Heart left ventricle (tissue), 16 donors: Measurements from ENCODE around the gene CKS1B. TPM values are rescaled to one million over a fixed set of nuclear protein-coding genes. Genes with fewer than 3 reads are reported as not detected.

Experiments used
- ATAC-seq, 4 donors: fragments of 200-7000 bp; cut with Tn5 transposase; one replicate each; pipeline ENCODE4 v1.9.1; 2020 to 2022; ENCODE audit warnings: moderate library complexity in 4 of 4, mild to moderate bottlenecking in 3 of 4, moderate number of reproducible peaks in 1 of 4
- DNase-seq, 5 donors: peaks; one replicate each; pipeline ENCODE4 v3.0.0-alpha.2; 2020
- H3K27ac ChIP-seq, 12 donors: fragments of 200-600 bp; sonication (generic) in 4 of 12; one replicate each; pipeline versions ENCODE4 v1.5.0 to v1.8.0; 2016 to 2022; ENCODE audit warnings: mild to moderate bottlenecking in 2 of 12
- H3K27me3 ChIP-seq, 9 donors: fragments of 200-600 bp; sonication (generic) in 2 of 9; one replicate each; pipeline versions ENCODE4 v1.5.1 to v1.8.0; 2016 to 2022; ENCODE audit warnings: mild to moderate bottlenecking in 3 of 9
- H3K36me3 ChIP-seq, 9 donors: fragments of 200-600 bp; sonication (generic) in 2 of 9; one replicate each; pipeline versions ENCODE4 v1.5.0 to v1.8.0; 2018 to 2022; ENCODE audit warnings: mild to moderate bottlenecking in 2 of 9
- H3K4me1 ChIP-seq, 12 donors: fragments of 200-600 bp; sonication (generic) in 4 of 12; one replicate each; pipeline versions ENCODE4 v1.5.0 to v1.8.0; 2016 to 2022; ENCODE audit warnings: mild to moderate bottlenecking in 3 of 12
- H3K4me3 ChIP-seq, 12 donors: fragments of 200-600 bp; sonication (generic) in 4 of 12; one replicate each; pipeline versions ENCODE4 v1.5.0 to v1.8.0; 2017 to 2022; ENCODE audit warnings: mild to moderate bottlenecking in 9 of 12, moderate library complexity in 4 of 12
- H3K9me3 ChIP-seq, 12 donors: fragments of 200-600 bp; sonication (generic) in 4 of 12; one replicate each; pipeline versions ENCODE4 v1.5.0 to v1.8.0; 2016 to 2022; ENCODE audit warnings: mild to moderate bottlenecking in 1 of 12
- CTCF ChIP-seq, 12 donors: fragments of 200-600 bp; sonication (generic) in 4 of 12; IDR thresholded peaks; one replicate each; pipeline versions ENCODE4 v1.5.0 to v1.8.0; 2018 to 2022; ENCODE audit warnings: antibody characterized with exemption in 12 of 12, mild to moderate bottlenecking in 5 of 12
- POLR2A ChIP-seq, 2 donors: fragments of 450-650 bp; IDR thresholded peaks; one replicate each; pipeline ENCODE4 v1.6.1; 2017; ENCODE audit warnings: antibody characterized with exemption in 2 of 2, mild to moderate bottlenecking in 2 of 2, moderate library complexity in 2 of 2
- WGBS, 4 donors: extraction: QIAGEN DNeasy Blood & Tissue Kit in 2 of 4; methylation state at CpG; one replicate each; pipeline versions ENCODE4 v1.1.5 to v1.1.7; 2013 to 2018; 5-methylcytosine and 5-hydroxymethylcytosine counted together
- intact Hi-C, 10 donors: fragments of 100-400 bp; cut with DNase I; formaldehyde crosslinking; loops; one replicate each; pipeline versions ENCODE4 v1.11.1 to v1.14.2; 2022
- polyA plus RNA-seq, 2 donors: library from polyadenylated mRNA; stranded (reverse); fragments of 200-250 nt; gene quantifications; one replicate each; pipeline ENCODE4 v1.2.3, GENCODE V29; 2013
- total RNA-seq, 9 donors: library from RNA; depleted of rRNA in 2 of 9; stranded (reverse); fragments of >200 nt in 2 of 9; fragmentation: NEBNext Ultra II Directional in 3 of 9; extraction: Animal tissue kit (Norgen Biotek cat#: 25700) in 3 of 9; gene quantifications; one replicate each; pipeline versions ENCODE4 v1.1.0 to v1.2.4, GENCODE V29; 2016 to 2023
- donor health status: ischemic (EF 13 %, LVEDD 7.1; RV severe dilation, severe dysfunction).
- donor health status: healthy with polysubstance abuse.
- donor health status: DM: no; HTN: yes; CAD: no.
- donor health status: DM: no; HTN: no; CAD: no.
- donor health status: ischemic (EF 25% LVEDD 6.9; RV normal size, moderate dysfunction).
- donor health status: ischemic (EF 25% LVEDD 5.7; RV mildly dilated, moderate dysfunction).
- donor health status: healthy.
- donor health status: DM: yes; HTN: yes; CAD: no.
- donor health status: ischemic (EF 35%, LVEDD 5.7; RV mildly dilated, moderate dysfunction).
- donor health status: nonischemic (EF 11% LVEDD 7.7; RV severe dilation, severe dysfunction).
- donor health status: DM: yes; HTN: yes; CAD: no.
- donor health status: PGD.
- donor health status: ischemic (EF 29% LVEDD 5.4; RV normal size, mild dysfunction).
- donor health status: nonischemic (EF 23%, LVEDD 6.1; RV moderate dilation, normal function).

The CKS1B gene
- total and polyA plus RNA-seq, 11 donors: 6.8 to 48.9 (median 16.7) TPM

DNA sequence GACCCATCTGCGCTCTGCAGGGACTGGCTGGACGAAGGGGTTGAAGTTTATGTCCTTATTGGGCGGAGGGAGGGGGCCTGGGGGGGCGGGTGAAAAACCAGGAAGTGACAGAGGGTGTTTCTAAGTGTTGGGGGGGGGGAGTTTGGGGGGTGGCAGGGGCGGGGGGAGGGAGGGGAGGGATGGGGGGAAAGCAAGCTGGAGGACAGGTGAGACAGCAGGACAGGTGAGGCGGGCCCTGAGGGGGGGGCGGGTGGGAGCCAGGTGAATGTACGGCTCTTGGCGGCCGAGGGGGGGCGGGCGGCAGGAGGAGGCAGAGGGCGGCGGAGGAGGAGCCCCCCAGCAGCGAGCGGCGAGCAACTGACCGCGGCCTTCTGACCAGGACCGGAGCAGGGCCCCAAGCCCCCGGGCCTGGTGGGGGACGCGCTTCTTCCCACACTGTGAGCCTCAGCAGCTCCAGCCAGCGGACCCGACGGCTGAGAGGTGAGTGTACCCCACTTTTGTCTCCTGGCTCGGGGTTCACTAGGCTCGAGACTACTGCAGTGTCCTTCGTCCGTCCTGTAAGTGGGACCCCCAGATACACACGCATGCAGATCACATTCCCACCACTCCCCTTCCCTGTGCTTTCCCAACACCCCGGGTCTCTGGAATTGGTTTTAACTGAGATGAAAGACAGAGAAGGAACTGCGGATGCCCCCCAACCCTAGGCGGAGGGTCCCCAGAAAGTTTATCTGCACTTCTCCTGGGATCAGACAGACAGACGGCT lies 28.2 kb downstream of the CKS1B start, which contains the start of gene ZBTB7B:
ZBTB7B (plus strand) TSS at position 339 of the 763 bp plus-strand sequence. CDS start 11,859 bp downstream, outside the sequence.
- Histone ChIP-seq H3K27me3 (no peaks in the 10 kb centered on the region), H3K4me3 (peak within 1 kb of the TSS; percentile 70 to 96 (median 84)), H3K27ac (peak within 1 kb of the TSS; percentile 77 to 98 (median 96)), H3K9me3 (no peaks in the 10 kb centered on the region), H3K36me3 (no peaks in the 10 kb centered on the region), H3K4me1 (peaks cover 5 to 66% (median 50%) of the 10 kb centered on the region in 12 donors)
- DNase-seq: peak in 3 of 5 donors; percentile 36 to 77 (median 60)
- peak; percentile 2 to 14 (median 5) for ATAC-seq
- intact Hi-C loops: loop anchor here in 5 of 10 donors (1.0 to 5.0 kb wide), 6 partner anchors 14 to 66 kb away; partner anchors contain the start of genes ADAM15 (in 4 of the 5), CKS1B (in 2 of the 5), PMVK (in 1 of the 5) and PYGO2 (in 1 of the 5)
- 0 to 1% (median 0%) methylated on average over 25 to 35 of the region's 35 CpGs for WGBS, 4 donors
- TF ChIP-seq CTCF (IDR thresholded peaks at IDR 0.05) (no peak), POLR2A (IDR thresholded peaks at IDR 0.05) (no peak)

- intact Hi-C loops: loop anchor here in 5 of 10 donors (2.0 to 5.0 kb wide), 5 partner anchors 14 to 66 kb away; partner anchors contain the start of genes ADAM15 (in 4 of the 5), PMVK (in 1 of the 5) and PYGO2 (in 1 of the 5)
- H3K9me3 ChIP-seq: no peaks in the 10 kb centered on the region
- H3K27ac ChIP-seq: peak overlapping the region; percentile 77 to 98 (median 95)
- no peaks in the 10 kb centered on the region for H3K36me3 ChIP-seq
- ATAC-seq (no peak), DNase-seq (peak in 2 of 5 donors; percentile 46 to 52)
- TF ChIP-seq POLR2A (IDR thresholded peaks at IDR 0.05): no peak
- no peak for TF ChIP-seq CTCF (IDR thresholded peaks at IDR 0.05)
- WGBS, 4 donors: 0 to 1% (median 1%) methylated on average over 26 to 37 of the region's 37 CpGs
- peaks cover 5 to 73% (median 56%) of the 10 kb centered on the region in 12 donors for H3K4me1 ChIP-seq
- no peaks in the 10 kb centered on the region for H3K27me3 ChIP-seq
- H3K4me3 ChIP-seq: peak overlapping the region; percentile 70 to 96 (median 84)
Measured at GRCh38 chr1:155003227-155003765, 28.8 kb downstream of the CKS1B start.

GRCh38 chr1:155003766-155004351 lies 29.4 kb downstream of the CKS1B start:
- ATAC-seq (peak in 2 of 4 donors; percentile 4 to 21), DNase-seq (peak; percentile 80 to 89 (median 85))
- Histone ChIP-seq H3K36me3 (no peaks in the 10 kb centered on the region), H3K27me3 (no peaks in the 10 kb centered on the region), H3K9me3 (no peaks in the 10 kb centered on the region), H3K27ac (peak overlapping the region; percentile 77 to 98 (median 95)), H3K4me1 (peaks cover 5 to 74% (median 60%) of the 10 kb centered on the region in 12 donors), H3K4me3 (peak overlapping the region; percentile 70 to 96 (median 84))
- intact Hi-C loops: loop anchor here in 5 of 10 donors (2.0 to 5.0 kb wide), 5 partner anchors 13 to 67 kb away; partner anchors contain the start of genes ADAM15 (in 4 of the 5), PMVK (in 1 of the 5) and PYGO2 (in 1 of the 5)
- WGBS, 4 donors: 1 to 2% (median 1%) methylated on average over 26 to 34 of the region's 34 CpGs
- no peak for TF ChIP-seq CTCF (IDR thresholded peaks at IDR 0.05)
- no peak for TF ChIP-seq POLR2A (IDR thresholded peaks at IDR 0.05)
